IMR-90 (cell line): ENCODE measurements around the gene CTDSP1.

ENCODE experiments used
- CTCF ChIP-seq: conservative IDR thresholded peaks from 2 replicates; pipeline ENCODE4 v1.5.1; 2012; ENCODE audit warnings: mild to moderate bottlenecking, low read depth, low read length, improper control_type of control experiment
- ELK1 ChIP-seq: fragments of 150-350 bp; IDR thresholded peaks from 2 replicates; pipeline ENCODE4 v1.6.1; 2016; ENCODE audit warnings: low read depth, mild to moderate bottlenecking, low read length, moderate library complexity, borderline replicate concordance
- POLR2A ChIP-seq: IDR thresholded peaks from 2 replicates; pipeline ENCODE4 v1.6.1; 2012; ENCODE audit warnings: mild to moderate bottlenecking, low read depth, low read length

- TF ChIP-seq POLR2A (no peak), CTCF (no peak), ELK1 (no peak)
Observed at GRCh38 chr2:218386505-218387368, 12.9 kb upstream of the CTDSP1 start.
